ENCODE results near the gene ZHX3. TPM values are rescaled to one million over a fixed set of nuclear protein-coding genes. Genes with fewer than 3 reads are reported as not detected.
A peak's percentile ranks its signal among the peaks of the same experiment; 100 is the strongest.

ZHX3 gene
- total and polyA plus RNA-seq, 2 of the 4 experiments (the other 2 are of a cell fraction) = 25.0 to 28.0 TPM

DNA sequence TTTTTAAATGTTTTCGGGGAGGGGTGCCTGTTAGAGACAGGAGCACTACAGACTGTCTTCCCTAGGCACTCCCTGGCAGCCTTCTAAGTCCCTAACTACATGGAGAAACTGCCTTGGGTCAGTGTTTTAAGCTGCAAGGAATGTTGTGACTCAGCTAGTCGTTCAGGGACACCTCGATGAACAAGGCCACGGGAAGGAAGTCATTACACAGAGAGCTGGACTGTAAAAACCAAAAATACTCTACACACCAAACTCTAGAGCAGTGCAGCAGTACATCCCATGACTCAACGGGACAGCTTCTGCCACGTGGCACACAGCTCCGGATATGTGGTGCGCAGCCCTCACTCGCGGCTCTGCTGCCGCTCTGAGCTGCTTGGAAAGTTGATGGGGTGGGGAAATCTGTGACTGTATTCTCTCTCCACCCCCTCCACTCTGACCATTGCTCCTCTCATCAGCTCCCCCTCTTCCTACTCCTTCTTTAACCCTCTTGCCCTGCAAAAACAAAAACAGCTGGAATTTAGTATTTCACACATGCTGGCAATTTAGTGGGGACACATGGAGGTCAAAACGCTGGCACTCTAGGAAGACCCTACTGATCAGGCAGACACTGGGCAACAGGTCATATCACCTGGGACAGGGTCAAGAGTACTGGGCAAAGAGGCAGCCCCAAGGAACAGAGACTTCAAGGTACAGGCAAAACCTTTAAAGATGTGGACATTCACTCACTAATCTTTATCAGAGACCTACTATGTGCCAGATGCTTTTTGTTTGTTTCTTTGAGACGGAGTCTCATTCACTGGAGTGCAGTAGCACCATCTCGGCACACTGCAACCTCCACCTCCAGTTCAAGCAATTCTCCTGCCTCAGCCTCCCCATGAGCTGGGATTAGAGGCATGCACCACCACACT, 12.2 kb upstream of the ZHX3 start (continued):
- no peak for TF ChIP-seq RFX5 (IDR thresholded peaks at IDR 0.05; ENCODE audit: low read depth, low read length)
- TF ChIP-seq FOS (IDR thresholded peaks at IDR 0.05; ENCODE audit: low read depth, low read length) = peak; percentile 76
- TF ChIP-seq BHLHE40 (IDR thresholded peaks at IDR 0.05; ENCODE audit: low read depth, low read length) = peak; percentile 67
- peak; percentile 41; the same call in 1 of the 2 replicates for TF ChIP-seq NFE2L2 (IDR thresholded peaks at IDR 0.05; ENCODE audit: low read depth, low read length)

DNA sequence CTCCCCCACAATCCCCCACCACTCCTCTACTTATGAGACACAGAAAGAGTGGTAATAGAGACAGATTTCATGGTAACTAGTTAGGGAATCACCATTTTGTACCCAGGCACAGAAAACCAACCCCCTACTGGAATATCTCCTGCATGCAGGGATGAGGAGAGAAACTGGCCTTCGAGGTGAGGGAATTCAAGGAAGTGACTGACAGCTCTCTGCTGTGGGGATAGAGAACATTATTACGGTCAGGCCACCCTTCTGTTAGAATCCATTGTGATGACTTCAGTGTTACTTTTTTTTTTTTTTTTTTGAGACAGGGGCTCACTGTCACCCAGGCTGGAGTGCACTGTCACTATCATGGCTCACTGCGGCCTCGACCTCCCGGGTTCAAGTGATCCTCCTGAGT, 9.6 kb upstream of the ZHX3 start:
- ChIA-PET POLR2A (ENCODE audit: unreplicated experiment) (no interaction called here), CTCF (interaction anchor here (0.6 kb wide), 1 partner anchor 39 kb away, joined by 3 read pairs; no protein-coding TSS in a partner anchor)
- dilution Hi-C loops (cut with HindIII; ENCODE audit: low sequenced_read_pairs, unreplicated experiment) (no loop called here), intact Hi-C loops (cut with micrococcal nuclease) (loop anchor here (5.0 kb wide), 1 partner anchor 190 kb away; the partner anchor contains the start of gene PLCG1), in situ Hi-C loops (cut with MboI; ENCODE audit: low sequenced_read_pairs) (no loop called here)
- Histone ChIP-seq H4K5ac (ENCODE audit: low read depth, low read length) (peak overlapping the region; percentile 34), H3K14ac (replicated peaks; ENCODE audit: low read depth, low read length) (peak overlapping the region; percentile 48; the same call in 1 of the 2 replicates), H3K9ac (ENCODE audit: low read depth, low read length) (no peak overlapping the region), H3K4me1 (ENCODE audit: control insufficient read depth, insufficient read depth, low read length) (peaks cover 14% of the 10 kb centered on the region), H3K4ac (ENCODE audit: low read depth, low read length) (peak overlapping the region; percentile 24; the same call in 1 of the 2 replicates), H4K91ac (ENCODE audit: insufficient read depth, low read depth, low read length) (peak overlapping the region; percentile 49; the same call in 1 of the 2 replicates), H2BK20ac (ENCODE audit: low read depth, low read length) (peak overlapping the region; percentile 69), H3K36me3 (ENCODE audit: control insufficient read depth, insufficient read depth, low read length) (no peaks in the 10 kb centered on the region), H3K27me3 (ENCODE audit: control insufficient read depth, insufficient read depth, low read length) (no peaks in the 10 kb centered on the region), H2BK5ac (ENCODE audit: low read depth, low read length, poor library complexity, severe bottlenecking) (peak overlapping the region; percentile 55), H2BK15ac (ENCODE audit: low read depth, low read length) (peak overlapping the region; percentile 38; the same call in 1 of the 3 replicates), H4K8ac (ENCODE audit: low read depth in 2 of 2, low read length in 2 of 2) (peak overlapping the region in 1 of 2 experiments; percentile 59; a peak in 1 of 4 replicates), H2BK120ac (ENCODE audit: low read depth, low read length) (peak overlapping the region; percentile 11), H3K9me3 (ENCODE audit: control insufficient read depth, insufficient read depth, low read length) (no peaks in the 10 kb centered on the region), H2AK5ac (ENCODE audit: low read depth, low read length) (peak overlapping the region; percentile 31; the same call in 1 of the 2 replicates), H3K23ac (ENCODE audit: low read depth, low read length) (no peak overlapping the region; the same call in 1 of the 2 replicates), H2AK9ac (replicated peaks; ENCODE audit: low read depth, low read length, poor library complexity) (no peak overlapping the region), H3K18ac (ENCODE audit: low read depth, low read length) (peak overlapping the region; percentile 61), H3K4me3 (ENCODE audit: insufficient read depth, low read depth, low read length) (no peak overlapping the region), H3K27ac (ENCODE audit: insufficient read depth, low read length) (peak overlapping the region; percentile 14; the same call in 1 of the 2 replicates), H4K20me1 (ENCODE audit: insufficient read depth, low read length) (no peaks in the 10 kb centered on the region), H3K56ac (ENCODE audit: extremely low read depth, insufficient read depth, low read length) (no peak overlapping the region), H3K4me2 (ENCODE audit: low read depth, low read length) (no peak overlapping the region), H2AFZ (replicated peaks; ENCODE audit: low read length, poor library complexity) (no peak overlapping the region), H3K9me1 (ENCODE audit: insufficient read depth, low read length) (peaks cover 5% of the 10 kb centered on the region), H3K79me1 (ENCODE audit: low read depth in 1 of 2, low read length in 2 of 2) (0 out of 4 replicates have a peak, but pooled peaks cover 0 to 8% of the 10 kb centered on the region in 2 experiments)
- TF ChIP-seq MAFK (IDR thresholded peaks at IDR 0.05; ENCODE audit: low read depth, low read length) (no peak), CEBPB (IDR thresholded peaks at IDR 0.05; ENCODE audit: low read depth, low read length) (no peak), SMC3 (IDR thresholded peaks at IDR 0.05; ENCODE audit: low read depth, low read length) (no peak), MAZ (IDR thresholded peaks at IDR 0.05; ENCODE audit: borderline replicate concordance, low read depth, low read length) (no peak)
- TF ChIP-seq, protein P1, sequence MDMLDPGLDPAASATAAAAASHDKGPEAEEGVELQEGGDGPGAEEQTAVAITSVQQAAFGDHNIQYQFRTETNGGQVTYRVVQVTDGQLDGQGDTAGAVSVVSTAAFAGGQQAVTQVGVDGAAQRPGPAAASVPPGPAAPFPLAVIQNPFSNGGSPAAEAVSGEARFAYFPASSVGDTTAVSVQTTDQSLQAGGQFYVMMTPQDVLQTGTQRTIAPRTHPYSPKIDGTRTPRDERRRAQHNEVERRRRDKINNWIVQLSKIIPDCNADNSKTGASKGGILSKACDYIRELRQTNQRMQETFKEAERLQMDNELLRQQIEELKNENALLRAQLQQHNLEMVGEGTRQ (IDR thresholded peaks at IDR 0.05; ENCODE audit: low read depth, low read length) = no peak
- no TSS peak for BruUV-seq (replicated peaks)
- DNase-seq (no peak), ATAC-seq (ENCODE audit: low read depth) (no peak)
- 100% methylated on average over 1 of the region's 5 CpGs; no CpG with 5 or more reads in 1 of the 2 experiments for WGBS, 2 experiments (ENCODE audit: extremely low coverage in 2 of 2, insufficient read length in 1 of 2)
